ENCODE data around the gene ARF5. TPM values are rescaled to one million over a fixed set of nuclear protein-coding genes. Genes with fewer than 3 reads are reported as not detected.
A peak's percentile ranks its signal among the peaks of the same experiment; 100 is the strongest.

The ARF5 gene
- total RNA-seq, 1 experiment from 2014 or later: 172 TPM

DNA sequence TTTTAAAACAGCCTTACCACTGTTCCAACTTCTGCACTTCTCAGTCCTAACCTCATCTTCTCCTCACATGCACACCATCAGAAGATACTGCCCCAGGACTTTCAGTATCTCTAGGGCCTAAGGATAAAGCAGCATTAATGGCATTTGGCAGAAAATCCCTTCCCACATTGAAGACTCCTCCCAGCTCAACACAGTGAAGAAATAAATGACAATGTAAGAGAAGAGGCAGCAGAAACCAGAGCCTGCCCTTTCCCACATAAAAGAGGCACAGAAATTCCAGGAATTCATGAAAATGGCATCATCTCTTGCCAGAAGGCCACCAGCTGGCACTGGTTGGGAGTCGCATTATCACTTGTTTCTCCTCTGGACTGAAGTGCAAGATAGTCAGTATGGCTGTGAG, 6.5 kb upstream of the ARF5 start:
- no TSS peak for BruUV-seq (replicated peaks)
- CTCF ChIA-PET: no interaction called here
- POLR2A ChIA-PET: no interaction called here
- intact Hi-C loops (cut with micrococcal nuclease; ENCODE audit: unreplicated experiment): loop anchor here (10.0 kb wide), 1 partner anchor 187 kb away; the partner anchor contains the start of gene ZNF800
- Histone ChIP-seq H3K4me3 (ENCODE audit: low read depth, low read length) (no peak overlapping the region), H3K27me3 (replicated peaks; ENCODE audit: control insufficient read depth, insufficient read depth, low read length) (no peaks in the 10 kb centered on the region), H3K4me1 (peaks cover 14% of the 10 kb centered on the region), H3K9me3 (no peaks in the 10 kb centered on the region), H3K36me3 (ENCODE audit: control insufficient read depth, insufficient read depth, low read length) (peaks cover 4% of the 10 kb centered on the region)
- no peak for DNase-seq
- peaks cover 11% of the 10 kb centered on the region for H3K36me3 Mint-ChIP-seq (ENCODE audit: insufficient read depth, unreplicated experiment)
- no peaks in the 10 kb centered on the region for H3K9me3 Mint-ChIP-seq (ENCODE audit: unreplicated experiment)
- no peak overlapping the region for H3K4me3 Mint-ChIP-seq (ENCODE audit: unreplicated experiment)
- no peak overlapping the region for H3K27ac Mint-ChIP-seq (ENCODE audit: unreplicated experiment)
- peaks cover 28% of the 10 kb centered on the region for H3K4me1 Mint-ChIP-seq (ENCODE audit: low read depth, unreplicated experiment)
- no peaks in the 10 kb centered on the region for H3K27me3 Mint-ChIP-seq (ENCODE audit: insufficient read depth, unreplicated experiment)
- TF ChIP-seq, protein P1, sequence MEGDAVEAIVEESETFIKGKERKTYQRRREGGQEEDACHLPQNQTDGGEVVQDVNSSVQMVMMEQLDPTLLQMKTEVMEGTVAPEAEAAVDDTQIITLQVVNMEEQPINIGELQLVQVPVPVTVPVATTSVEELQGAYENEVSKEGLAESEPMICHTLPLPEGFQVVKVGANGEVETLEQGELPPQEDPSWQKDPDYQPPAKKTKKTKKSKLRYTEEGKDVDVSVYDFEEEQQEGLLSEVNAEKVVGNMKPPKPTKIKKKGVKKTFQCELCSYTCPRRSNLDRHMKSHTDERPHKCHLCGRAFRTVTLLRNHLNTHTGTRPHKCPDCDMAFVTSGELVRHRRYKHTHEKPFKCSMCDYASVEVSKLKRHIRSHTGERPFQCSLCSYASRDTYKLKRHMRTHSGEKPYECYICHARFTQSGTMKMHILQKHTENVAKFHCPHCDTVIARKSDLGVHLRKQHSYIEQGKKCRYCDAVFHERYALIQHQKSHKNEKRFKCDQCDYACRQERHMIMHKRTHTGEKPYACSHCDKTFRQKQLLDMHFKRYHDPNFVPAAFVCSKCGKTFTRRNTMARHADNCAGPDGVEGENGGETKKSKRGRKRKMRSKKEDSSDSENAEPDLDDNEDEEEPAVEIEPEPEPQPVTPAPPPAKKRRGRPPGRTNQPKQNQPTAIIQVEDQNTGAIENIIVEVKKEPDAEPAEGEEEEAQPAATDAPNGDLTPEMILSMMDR (IDR thresholded peaks at IDR 0.05; ENCODE audit: insufficient read depth in 1 of 2, low read depth in 1 of 2, low read length in 1 of 2, severe bottlenecking in 1 of 2, unreplicated experiment in 1 of 2): no peak

DNA sequence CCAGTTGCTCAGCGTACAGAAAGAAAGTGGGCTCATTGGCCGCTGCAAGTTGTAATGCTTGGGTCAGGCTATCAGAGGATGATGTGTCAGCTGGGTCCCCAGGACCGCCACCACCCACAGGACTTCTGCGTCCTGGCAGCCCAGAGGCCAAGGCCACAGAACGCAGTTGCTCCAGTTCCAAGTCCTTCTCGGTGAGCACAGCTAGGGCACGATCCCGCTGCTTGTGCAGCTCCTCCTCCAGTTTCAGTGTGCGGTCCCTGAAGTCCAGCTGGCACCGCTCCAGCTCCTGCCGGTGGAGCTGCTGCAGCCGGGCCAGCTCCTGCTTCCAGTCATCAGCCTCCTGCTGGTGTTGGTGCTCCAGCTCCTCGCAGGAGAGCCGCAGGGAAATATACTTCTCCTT, 5.8 kb upstream of the ARF5 start:
- peaks cover 28% of the 10 kb centered on the region for H3K4me1 Mint-ChIP-seq (ENCODE audit: low read depth, unreplicated experiment)
- ChIA-PET POLR2A (no interaction called here), CTCF (interaction anchor here (0.5 kb wide), 1 partner anchor 1337 kb away, joined by 3 read pairs; no protein-coding TSS in a partner anchor)
- H3K27me3 Mint-ChIP-seq (ENCODE audit: insufficient read depth, unreplicated experiment): no peaks in the 10 kb centered on the region
- H3K9me3 ChIP-seq: no peaks in the 10 kb centered on the region
- peaks cover 14% of the 10 kb centered on the region for H3K4me1 ChIP-seq
- peaks cover 4% of the 10 kb centered on the region for H3K36me3 ChIP-seq (ENCODE audit: control insufficient read depth, insufficient read depth, low read length)
- no peaks in the 10 kb centered on the region for H3K9me3 Mint-ChIP-seq (ENCODE audit: unreplicated experiment)
- TF ChIP-seq, protein P1 (IDR thresholded peaks at IDR 0.05; ENCODE audit: insufficient read depth in 1 of 2, low read depth in 1 of 2, low read length in 1 of 2, severe bottlenecking in 1 of 2, unreplicated experiment in 1 of 2): no peak
- no peak overlapping the region for H3K4me3 ChIP-seq (ENCODE audit: low read depth, low read length)
- no peak overlapping the region for H3K4me3 Mint-ChIP-seq (ENCODE audit: unreplicated experiment)
- no peaks in the 10 kb centered on the region for H3K27me3 ChIP-seq (replicated peaks; ENCODE audit: control insufficient read depth, insufficient read depth, low read length)
- DNase-seq: no peak
- intact Hi-C loops (cut with micrococcal nuclease; ENCODE audit: unreplicated experiment): loop anchor here (10.0 kb wide), 1 partner anchor 188 kb away; the partner anchor contains the start of gene ZNF800
- H3K36me3 Mint-ChIP-seq (ENCODE audit: insufficient read depth, unreplicated experiment): peaks cover 11% of the 10 kb centered on the region
- BruUV-seq (replicated peaks): no TSS peak
- no peak overlapping the region for H3K27ac Mint-ChIP-seq (ENCODE audit: unreplicated experiment)

DNA sequence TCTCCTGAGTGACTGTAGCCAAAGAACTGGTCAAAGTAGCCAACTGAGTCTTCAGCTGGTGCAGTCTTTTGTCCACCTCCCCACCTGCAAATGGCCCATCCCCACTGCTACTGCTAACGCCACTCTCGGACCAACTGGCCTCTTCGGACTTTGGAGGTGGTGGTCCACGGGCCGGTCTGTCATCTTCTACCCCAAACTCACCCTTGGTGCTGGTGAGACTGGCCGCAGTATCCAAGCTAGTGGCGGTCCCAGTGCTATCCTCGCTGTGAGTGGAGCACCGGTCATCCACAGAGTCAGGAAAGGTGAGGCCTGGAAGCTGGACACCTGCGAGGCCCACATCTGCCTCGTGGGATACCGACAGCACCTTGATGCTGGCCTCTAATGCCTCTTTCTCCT, 3.6 kb upstream of the ARF5 start:
- intact Hi-C loops (cut with micrococcal nuclease; ENCODE audit: unreplicated experiment): loop anchor here (10.0 kb wide), 1 partner anchor 190 kb away; the partner anchor contains the start of gene ZNF800
- H3K27ac Mint-ChIP-seq (ENCODE audit: unreplicated experiment): peak overlapping the region; percentile 87

More for the DNA sequence above, 3.6 kb upstream of the ARF5 start:
- TF ChIP-seq, protein P1 (IDR thresholded peaks at IDR 0.05; ENCODE audit: insufficient read depth in 1 of 2, low read depth in 1 of 2, low read length in 1 of 2, severe bottlenecking in 1 of 2, unreplicated experiment in 1 of 2): no peak
- BruUV-seq (replicated peaks): no TSS peak
- H3K36me3 ChIP-seq (ENCODE audit: control insufficient read depth, insufficient read depth, low read length): peaks cover 4% of the 10 kb centered on the region
- CTCF ChIA-PET: no interaction called here
- H3K27me3 ChIP-seq (replicated peaks; ENCODE audit: control insufficient read depth, insufficient read depth, low read length): no peaks in the 10 kb centered on the region
- Mint-ChIP-seq H3K36me3 (ENCODE audit: insufficient read depth, unreplicated experiment) (peaks cover 19% of the 10 kb centered on the region), H3K4me1 (ENCODE audit: low read depth, unreplicated experiment) (peaks cover 31% of the 10 kb centered on the region), H3K4me3 (ENCODE audit: unreplicated experiment) (peak overlapping the region; percentile 83), H3K9me3 (ENCODE audit: unreplicated experiment) (no peaks in the 10 kb centered on the region), H3K27me3 (ENCODE audit: insufficient read depth, unreplicated experiment) (no peaks in the 10 kb centered on the region)
- H3K4me1 ChIP-seq: peaks cover 28% of the 10 kb centered on the region
- H3K9me3 ChIP-seq: no peaks in the 10 kb centered on the region
- POLR2A ChIA-PET: interaction anchor here (1.0 to 1.7 kb wide), 3 partner anchors 44 to 192 kb away, joined by 3 to 8 read pairs (median 5); partner anchors contain the start of gene ZNF800
- no peak for DNase-seq
- peak overlapping the region; percentile 94 for H3K4me3 ChIP-seq (ENCODE audit: low read depth, low read length)

Measured in Caco-2 (cell line).